ENCODE results near the gene APOL2. TPM values are rescaled to one million over a fixed set of nuclear protein-coding genes. Genes with fewer than 3 reads are reported as not detected.
"Not testable (repeated sequence)": the region's sequence is repeated elsewhere in the genome, so short reads cannot be mapped to it uniquely, and the experiment has no call there.

APOL2 gene
- total and polyA plus RNA-seq, 9 donors: 13.6 to 38.1 (median 28.2) TPM

DNA sequence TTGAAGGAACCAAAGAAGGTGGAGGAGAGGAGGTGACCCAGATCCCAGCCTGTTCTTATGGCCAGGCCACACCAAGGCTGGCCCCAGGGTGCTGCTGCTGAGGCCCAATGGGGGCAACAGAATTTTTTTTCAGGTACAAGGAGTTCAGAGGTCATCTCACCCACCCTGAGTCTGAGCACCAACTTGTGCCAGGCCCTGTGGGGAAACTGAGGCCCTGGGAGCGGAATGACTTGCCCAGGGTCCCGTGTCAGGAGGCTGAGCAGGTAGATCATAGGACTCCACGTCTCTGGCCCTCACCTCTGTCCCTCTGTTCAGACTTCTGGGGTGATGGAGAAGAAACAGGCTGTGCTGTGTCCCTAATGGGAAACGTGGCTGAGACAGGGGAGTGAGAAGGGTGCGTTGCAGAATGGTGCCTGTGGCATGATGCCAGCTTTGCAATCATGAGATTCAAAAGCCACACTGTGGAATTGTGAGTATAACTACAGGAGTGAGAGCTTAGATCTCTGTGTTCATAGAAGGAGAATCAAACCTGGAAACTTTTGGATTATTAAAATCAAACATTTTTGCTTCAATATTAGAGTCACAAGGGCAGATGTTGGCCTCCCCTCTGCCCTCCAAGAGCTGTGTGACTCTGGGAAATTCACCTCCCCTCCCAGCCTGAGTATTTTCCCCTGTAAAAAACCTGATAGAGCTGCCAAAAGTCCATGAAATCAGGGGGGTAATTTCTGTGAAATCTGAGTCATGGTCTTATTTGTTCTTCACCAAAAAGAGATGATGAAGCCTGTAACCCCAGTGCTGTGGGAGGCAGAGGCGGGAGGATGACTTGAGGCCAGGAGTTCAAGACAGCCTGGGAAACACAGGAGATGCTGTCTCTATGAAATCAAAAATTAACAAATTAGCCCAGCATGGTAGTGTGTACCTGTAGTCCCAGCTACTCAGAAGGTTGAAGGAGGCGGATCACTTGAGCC is 14.5 kb upstream of the APOL2 start:
- H3K4me1 ChIP-seq (ENCODE audit: insufficient read depth): peaks cover 14% of the 10 kb centered on the region
- H3K36me3 ChIP-seq: no peaks in the 10 kb centered on the region
- peak overlapping the region; percentile 52 for H3K4me3 ChIP-seq
- no peak for TF ChIP-seq EP300 (IDR thresholded peaks at IDR 0.05)
- no peak for TF ChIP-seq POLR2A (IDR thresholded peaks at IDR 0.05)
- no peak for TF ChIP-seq CTCF (IDR thresholded peaks at IDR 0.05)
- DNase-seq: peak; percentile 47 to 73 (median 61)
- 55 to 62% (median 57%) methylated on average over 7 of the region's 7 CpGs for WGBS, 3 donors
- H3K27me3 ChIP-seq: no peaks in the 10 kb centered on the region
- H3K9me3 ChIP-seq: no peaks in the 10 kb centered on the region
- H3K27ac ChIP-seq: peak overlapping the region; percentile 58 to 75
- intact Hi-C loops (cut with DNase I): no loop called here

DNA sequence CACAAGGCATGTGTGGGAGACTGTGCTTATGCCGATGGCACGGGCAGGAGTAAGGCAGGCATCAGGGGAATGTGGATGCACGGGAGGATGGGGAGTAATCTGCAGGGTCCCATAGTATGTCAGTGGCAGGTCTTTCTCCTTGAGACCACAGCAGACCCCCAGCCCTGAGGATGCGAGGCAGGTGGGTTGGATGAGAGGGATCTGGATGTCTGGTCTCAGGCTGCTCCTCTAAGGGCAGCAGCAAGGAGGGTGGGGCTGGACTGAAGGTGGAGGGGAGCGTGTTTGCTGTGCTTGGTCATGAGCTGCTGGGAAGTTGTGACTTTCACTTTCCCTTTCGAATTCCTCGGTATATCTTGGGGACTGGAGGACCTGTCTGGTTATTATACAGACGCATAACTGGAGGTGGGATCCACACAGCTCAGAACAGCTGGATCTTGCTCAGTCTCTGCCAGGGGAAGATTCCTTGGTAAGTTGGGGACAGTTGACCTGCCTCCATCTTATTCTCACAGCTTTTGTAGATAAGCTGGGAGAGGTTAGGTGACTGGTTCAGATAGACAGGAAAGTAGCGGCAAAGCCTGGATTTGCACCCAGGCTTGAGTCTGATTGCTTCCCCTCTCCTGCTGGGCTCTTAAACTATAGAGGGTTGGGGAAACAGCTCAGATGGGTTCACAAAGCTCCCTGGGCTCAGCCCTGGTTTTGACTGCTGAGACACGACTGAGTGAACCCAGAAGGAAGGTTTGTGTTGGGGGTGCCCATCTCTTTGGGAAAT is 13.6 kb upstream of the APOL2 start, which contains the start of gene APOL1:
Gene APOL1, plus strand, starts transcription at position 380 of the 769 bp plus-strand sequence. CDS start 1,823 bp downstream, outside the sequence.
- Histone ChIP-seq H3K9me3 (no peaks in the 10 kb centered on the region), H3K4me1 (ENCODE audit: insufficient read depth) (peaks cover 11% of the 10 kb centered on the region), H3K36me3 (no peaks in the 10 kb centered on the region), H3K27me3 (no peaks in the 10 kb centered on the region), H3K4me3 (peak within 1 kb of the TSS; percentile 52), H3K27ac (peak within 1 kb of the TSS; percentile 58 to 75)
- peak; percentile 54 to 65 (median 56) for DNase-seq
- TF ChIP-seq EP300 (IDR thresholded peaks at IDR 0.05) (no peak), POLR2A (IDR thresholded peaks at IDR 0.05) (peak; percentile 49)
- intact Hi-C loops (cut with DNase I): no loop called here
- 9 to 30% (median 11%) methylated on average over 10 of the region's 10 CpGs for WGBS, 3 donors

DNA sequence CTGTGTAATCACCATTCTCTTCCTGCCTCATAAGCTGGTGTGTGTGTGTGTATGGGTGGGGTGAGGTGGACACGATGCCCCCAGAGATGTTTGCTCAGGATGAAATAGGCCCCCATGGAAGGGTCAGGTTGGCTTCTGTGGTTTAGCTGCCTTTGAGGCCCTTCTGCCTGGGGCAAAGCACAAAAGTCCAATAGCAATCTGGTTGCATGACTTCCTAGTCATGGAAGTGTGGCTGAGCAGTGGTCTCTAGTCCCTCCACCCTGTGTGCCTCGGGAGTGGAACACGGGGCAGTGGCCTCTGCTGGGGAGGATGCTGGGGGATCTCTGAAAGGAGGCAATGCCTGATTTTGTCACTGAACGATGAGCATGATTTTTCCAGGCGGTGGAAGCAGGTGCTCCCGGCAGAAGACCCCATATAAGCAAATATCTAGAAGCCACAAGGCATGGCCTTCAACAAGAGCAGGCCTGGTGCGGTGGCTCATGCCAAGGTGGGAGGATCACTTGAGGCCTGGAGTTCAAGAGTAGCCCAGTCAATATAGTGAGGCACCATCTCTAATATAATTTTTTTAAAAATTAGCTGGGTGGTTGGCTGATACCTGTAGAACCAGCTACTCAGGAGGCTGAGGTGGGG is 12.8 kb upstream of the APOL2 start:
- H3K27me3 ChIP-seq; DNase-seq; H3K9me3 ChIP-seq; H3K4me3 ChIP-seq; intact Hi-C loops (cut with DNase I); H3K36me3 ChIP-seq: not testable (repeated sequence)
- Histone ChIP-seq H3K27ac (peak overlapping the region in 1 of 2 donors; percentile 75), H3K4me1 (ENCODE audit: insufficient read depth) (peaks cover 11% of the 10 kb centered on the region)
- 88 to 92% (median 92%) methylated on average over 7 of the region's 7 CpGs for WGBS, 3 donors

DNA sequence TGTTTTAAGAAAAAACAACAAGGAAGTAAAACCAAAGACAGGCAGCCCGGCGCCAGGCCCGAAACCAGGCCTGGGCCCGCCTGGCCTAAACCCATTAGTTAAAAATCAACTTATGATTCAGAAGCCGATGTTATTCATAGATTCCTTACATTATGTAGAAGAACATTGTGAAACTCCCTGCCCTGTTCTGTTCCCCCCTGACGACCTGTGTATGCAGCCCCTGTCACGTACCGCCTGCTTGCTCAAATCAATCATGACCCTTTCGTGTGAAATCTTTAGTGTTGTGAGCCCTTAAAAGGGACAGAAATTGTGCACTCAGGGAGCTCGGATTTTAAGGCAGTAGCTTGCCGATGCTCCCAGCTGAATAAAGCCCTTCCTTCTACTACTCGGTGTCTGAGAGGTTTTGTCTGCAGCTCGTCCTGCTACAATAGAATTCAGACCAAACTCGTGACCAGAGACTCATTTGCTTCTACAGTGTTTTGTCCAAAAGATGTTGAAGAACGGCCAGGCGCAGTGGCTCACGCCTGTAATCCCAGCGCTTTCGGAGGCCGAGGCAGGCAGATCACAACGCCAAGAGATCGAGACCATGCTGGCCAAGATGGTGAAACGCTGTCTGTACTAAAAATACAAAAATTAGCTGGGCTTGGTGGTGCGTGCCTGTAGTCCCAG is 11.1 kb upstream of the APOL2 start:
- H3K27ac ChIP-seq; H3K9me3 ChIP-seq; H3K27me3 ChIP-seq; H3K4me3 ChIP-seq; DNase-seq; intact Hi-C loops (cut with DNase I); H3K36me3 ChIP-seq: not testable (repeated sequence)
- H3K4me1 ChIP-seq (ENCODE audit: insufficient read depth): peaks cover 11% of the 10 kb centered on the region
- 89 to 93% (median 92%) methylated on average over 24 of the region's 24 CpGs for WGBS, 3 donors

GRCh38 chr22:36249160-36249559 is 9.8 kb upstream of the APOL2 start:
- WGBS, 3 donors: 90 to 95% (median 90%) methylated on average over 2 of the region's 2 CpGs
- Histone ChIP-seq H3K4me3 (no peak overlapping the region), H3K27me3 (no peaks in the 10 kb centered on the region), H3K4me1 (ENCODE audit: insufficient read depth) (peaks cover 6% of the 10 kb centered on the region), H3K27ac (no peak overlapping the region), H3K9me3 (no peaks in the 10 kb centered on the region), H3K36me3 (no peaks in the 10 kb centered on the region)
- no peak for TF ChIP-seq POLR2A (IDR thresholded peaks at IDR 0.05)
- no peak for TF ChIP-seq CTCF (IDR thresholded peaks at IDR 0.05)
- no peak for TF ChIP-seq EP300 (IDR thresholded peaks at IDR 0.05)
- intact Hi-C loops (cut with DNase I): no loop called here
- no peak for DNase-seq

Data from ovary (tissue), 9 donors.